Neutrophil (primary cell): Measurements from ENCODE around the gene RPP21.

Source experiments
- H3K27ac ChIP-seq: fragments of 200-600 bp; sonication (generic); 2 replicates; pipeline ENCODE4 v1.5.1; 2016; ENCODE audit warnings: mild to moderate bottlenecking, moderate library complexity
- H3K27me3 ChIP-seq: fragments of 200-600 bp; sonication (generic); 2 replicates; pipeline ENCODE4 v1.6.0; 2016; ENCODE audit warnings: mild to moderate bottlenecking
- H3K36me3 ChIP-seq: fragments of 200-600 bp; sonication (generic); 2 replicates; pipeline ENCODE4 v1.5.1; 2017
- H3K4me1 ChIP-seq, 2 experiments: fragments of 200-600 bp in 1 of 2; sonication (generic) in 1 of 2; 1 replicate in 1 of 2; 2 replicates in 1 of 2; pipeline versions ENCODE4 v1.5.1 to v1.6.1; 2013 to 2016; ENCODE audit warnings: low read depth in 1 of 2, low read length in 1 of 2, mild to moderate bottlenecking in 1 of 2, moderate library complexity in 1 of 2; ENCODE audit not compliant: control insufficient read depth in 1 of 2, insufficient read depth in 1 of 2
- H3K4me3 ChIP-seq, 2 experiments: fragments of 200-600 bp in 1 of 2; sonication (generic) in 1 of 2; 1 replicate in 1 of 2; 2 replicates in 1 of 2; pipeline ENCODE4 v1.5.1; 2013 to 2016; ENCODE audit warnings: low read depth in 1 of 2, low read length in 1 of 2, mild to moderate bottlenecking in 1 of 2, moderate library complexity in 1 of 2
- H3K9me3 ChIP-seq: fragments of 200-600 bp; sonication (generic); 2 replicates; pipeline ENCODE4 v1.5.1; 2016
- CTCF ChIP-seq: fragments of 200-600 bp; sonication (generic); IDR thresholded peaks from 2 replicates; pipeline ENCODE4 v1.5.1; 2016; ENCODE audit warnings: antibody characterized with exemption

Gene RPP21

GRCh38 chr6:30355281-30355680 is 10.3 kb downstream of the RPP21 start:
- Histone ChIP-seq H3K4me1 (peaks cover 5 to 7% of the 10 kb centered on the region in 2 experiments), H3K4me3 (no peak overlapping the region), H3K36me3 (no peaks in the 10 kb centered on the region), H3K27ac (no peak overlapping the region), H3K27me3 (peaks cover 100% of the 10 kb centered on the region), H3K9me3 (no peaks in the 10 kb centered on the region)
- TF ChIP-seq CTCF: no peak

- Histone ChIP-seq H3K9me3 (no peaks in the 10 kb centered on the region), H3K27me3 (peaks cover 100% of the 10 kb centered on the region)
- no peak for TF ChIP-seq CTCF
These were observed 11.6 kb downstream of the RPP21 start for GRCh38 chr6:30356536-30356935.

GRCh38 chr6:30357678-30358540 is 13.0 kb downstream of the RPP21 start:
- peaks cover 100% of the 10 kb centered on the region for H3K27me3 ChIP-seq
- peak; percentile 45 for TF ChIP-seq CTCF
- H3K4me1 ChIP-seq: peaks cover 5 to 7% of the 10 kb centered on the region in 2 experiments
- H3K36me3 ChIP-seq: no peaks in the 10 kb centered on the region
- H3K9me3 ChIP-seq: no peaks in the 10 kb centered on the region
- H3K4me3 ChIP-seq: no peak overlapping the region
- H3K27ac ChIP-seq: no peak overlapping the region

More at GRCh38 chr6:30356536-30356935, 11.6 kb downstream of the RPP21 start:
- Histone ChIP-seq H3K27ac (no peak overlapping the region), H3K4me3 (no peak overlapping the region), H3K4me1 (peaks cover 5 to 7% of the 10 kb centered on the region in 2 experiments), H3K36me3 (no peaks in the 10 kb centered on the region)

GRCh38 chr6:30359276-30359675 is 14.3 kb downstream of the RPP21 start:
- no peak for TF ChIP-seq CTCF
- no peak overlapping the region for H3K27ac ChIP-seq
- H3K9me3 ChIP-seq: no peaks in the 10 kb centered on the region
- H3K4me1 ChIP-seq: peaks cover 5 to 7% of the 10 kb centered on the region in 2 experiments
- H3K36me3 ChIP-seq: no peaks in the 10 kb centered on the region
- no peak overlapping the region for H3K4me3 ChIP-seq
- peaks cover 100% of the 10 kb centered on the region for H3K27me3 ChIP-seq

GRCh38 chr6:30360139-30360538 is 15.2 kb downstream of the RPP21 start:
- Histone ChIP-seq H3K4me1 (peaks cover 5 to 7% of the 10 kb centered on the region in 2 experiments), H3K36me3 (no peaks in the 10 kb centered on the region), H3K27me3 (peaks cover 100% of the 10 kb centered on the region), H3K9me3 (no peaks in the 10 kb centered on the region), H3K27ac (no peak overlapping the region), H3K4me3 (no peak overlapping the region)
- TF ChIP-seq CTCF: no peak
